CD8-positive, alpha-beta memory T cell (primary cell): ENCODE measurements around the gene TRAP1. TPM values are rescaled to one million over a fixed set of nuclear protein-coding genes. Genes with fewer than 3 reads are reported as not detected.
"Not testable (repeated sequence)": the region's sequence is repeated elsewhere in the genome, so short reads cannot be mapped to it uniquely, and the experiment has no call there.

Source experiments
- CTCF ChIA-PET: fragments of 350-600 bp; sonication (Branson Sonifier 250); formaldehyde crosslinking; loops from one replicate; lab custom pipeline; 2021; ENCODE audit warnings: antibody characterized with exemption; lab: Charles Lee
- POLR2A ChIA-PET: fragments of 350-600 bp; sonication (Branson Sonifier 250); formaldehyde crosslinking; loops from one replicate; lab custom pipeline; 2021; ENCODE audit warnings: antibody characterized with exemption; lab: Charles Lee
- DNase-seq, 5 donors: peaks; one replicate each; pipeline versions ENCODE4 v3.0.0 to v3.0.0-alpha.2; 2020 to 2022; ENCODE audit warnings: mixed read lengths in 1 of 5
- H3K27ac ChIP-seq: one replicate; pipeline ENCODE4 v1.7.0; 2013; ENCODE audit warnings: low read depth, mild to moderate bottlenecking, low read length, moderate library complexity
- H3K27me3 ChIP-seq: 2 replicates; pipeline ENCODE4 v1.7.0; 2013; ENCODE audit warnings: low read length, mild to moderate bottlenecking; ENCODE audit not compliant: insufficient read depth, poor library complexity, severe bottlenecking
- H3K36me3 ChIP-seq: 2 replicates; pipeline ENCODE4 v1.7.0; 2013; ENCODE audit warnings: mild to moderate bottlenecking, low read length, moderate library complexity; ENCODE audit not compliant: insufficient read depth
- H3K4me1 ChIP-seq: 2 replicates; pipeline ENCODE4 v1.7.0; 2013; ENCODE audit warnings: mild to moderate bottlenecking, low read length, moderate library complexity; ENCODE audit not compliant: insufficient read depth
- H3K4me3 ChIP-seq: 2 replicates; pipeline ENCODE4 v1.7.0; 2013; ENCODE audit warnings: mild to moderate bottlenecking, low read length
- H3K9me3 ChIP-seq: 2 replicates; pipeline ENCODE4 v1.7.0; 2013; ENCODE audit warnings: mild to moderate bottlenecking, low read length
- H3K27ac Mint-ChIP-seq, 8 donors: one replicate each; pipeline ENCODE4 v1.8.0; 2020 to 2021; ENCODE audit warnings: mixed read lengths in 8 of 8, mild to moderate bottlenecking in 6 of 8, inconsistent platforms in 3 of 8, moderate library complexity in 3 of 8
- H3K27me3 Mint-ChIP-seq, 2 donors: one replicate each; pipeline ENCODE4 v1.8.0; 2020 to 2021; ENCODE audit warnings: mixed read lengths in 2 of 2, mild to moderate bottlenecking in 1 of 2, moderate library complexity in 1 of 2
- H3K36me3 Mint-ChIP-seq, 3 donors: one replicate each; pipeline ENCODE4 v1.8.0; 2020 to 2021; ENCODE audit warnings: mixed read lengths in 3 of 3, inconsistent platforms in 1 of 3, mild to moderate bottlenecking in 1 of 3
- H3K4me1 Mint-ChIP-seq, 3 donors: one replicate each; pipeline ENCODE4 v1.8.0; 2020 to 2021; ENCODE audit warnings: mixed read lengths in 3 of 3, inconsistent platforms in 1 of 3, mild to moderate bottlenecking in 1 of 3
- H3K4me3 Mint-ChIP-seq, 7 donors: one replicate each; pipeline ENCODE4 v1.8.0; 2020 to 2021; ENCODE audit warnings: mixed read lengths in 7 of 7, mild to moderate bottlenecking in 6 of 7, moderate library complexity in 4 of 7, inconsistent platforms in 2 of 7
- H3K9me3 Mint-ChIP-seq, 5 donors: one replicate each; pipeline ENCODE4 v1.8.0; 2020 to 2022; ENCODE audit warnings: mixed read lengths in 5 of 5, mild to moderate bottlenecking in 3 of 5, moderate library complexity in 2 of 5, inconsistent platforms in 1 of 5
- polyA plus RNA-seq: library from polyadenylated mRNA; unstranded; fragments of 300-500 nt; fragmentation: Illumina TruSeq; gene quantifications from one replicate; pipeline ENCODE4 v1.2.3, GENCODE V29; 2021
- total RNA-seq, 2 experiments: library from RNA; stranded (reverse); gene quantifications; one replicate each; pipeline ENCODE4 v1.2.3, GENCODE V29; 2021

TRAP1 gene
- total and polyA plus RNA-seq, 3 experiments from 2014 or later = 53.5 to 308 (median 283) TPM

DNA sequence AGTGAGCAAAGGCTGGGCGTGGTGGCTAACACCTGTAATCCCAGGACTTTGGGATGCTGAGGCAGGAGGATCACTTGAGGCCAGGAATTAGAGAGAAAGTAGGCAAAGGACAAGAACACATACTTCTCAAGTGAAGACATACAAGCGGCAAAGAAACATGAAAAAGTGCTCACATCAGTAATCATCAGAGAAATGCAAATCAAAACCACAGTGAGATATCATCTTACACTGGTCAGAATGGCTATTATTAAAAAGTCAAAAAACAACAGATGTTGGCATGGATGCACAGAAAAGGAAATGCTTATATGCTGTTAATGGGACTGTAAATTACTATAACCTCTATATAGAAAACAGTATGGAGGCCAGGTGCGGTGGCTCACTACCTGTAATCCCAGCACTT, 93.7 kb downstream of the TRAP1 start:
- Mint-ChIP-seq H3K27ac (peak overlapping the region in 5 of 8 donors; percentile 7 to 62 (median 16)), H3K4me1 (peaks cover 30 to 45% (median 42%) of the 10 kb centered on the region in 3 donors)

GRCh38 chr16:3618769-3619141, 98.6 kb downstream of the TRAP1 start:
- peak overlapping the region in 2 of 8 donors; percentile 42 to 46 for H3K27ac Mint-ChIP-seq
- H3K27me3 ChIP-seq = no peaks in the 10 kb centered on the region
- H3K4me3 ChIP-seq = no peak overlapping the region
- H3K9me3 Mint-ChIP-seq = no peaks in the 10 kb centered on the region
- no peak for DNase-seq
- H3K9me3 ChIP-seq = no peaks in the 10 kb centered on the region
- ChIA-PET CTCF (no interaction called here), POLR2A (no interaction called here)
- H3K27me3 Mint-ChIP-seq = no peaks in the 10 kb centered on the region
- H3K4me1 ChIP-seq = no peaks in the 10 kb centered on the region
- H3K4me3 Mint-ChIP-seq = no peak overlapping the region
- peaks cover 0 to 31% (median 0%) of the 10 kb centered on the region in 3 donors for H3K36me3 Mint-ChIP-seq
- no peaks in the 10 kb centered on the region for H3K36me3 ChIP-seq
- H3K4me1 Mint-ChIP-seq = peaks cover 26 to 54% (median 36%) of the 10 kb centered on the region in 3 donors
- H3K27ac ChIP-seq = no peak overlapping the region

More for the DNA sequence above, 93.7 kb downstream of the TRAP1 start:
- peaks cover 0 to 5% (median 0%) of the 10 kb centered on the region in 3 donors for H3K36me3 Mint-ChIP-seq
- no peaks in the 10 kb centered on the region for H3K36me3 ChIP-seq
- DNase-seq = no peak
- no peak overlapping the region for H3K4me3 ChIP-seq
- ChIA-PET POLR2A (no interaction called here), CTCF (no interaction called here)
- H3K27ac ChIP-seq = no peak overlapping the region
- no peaks in the 10 kb centered on the region for H3K9me3 Mint-ChIP-seq
- H3K27me3 Mint-ChIP-seq = no peaks in the 10 kb centered on the region
- no peaks in the 10 kb centered on the region for H3K9me3 ChIP-seq
- H3K4me3 Mint-ChIP-seq = no peak overlapping the region
- H3K27me3 ChIP-seq = no peaks in the 10 kb centered on the region
- H3K4me1 ChIP-seq = peaks cover 26% of the 10 kb centered on the region

DNA sequence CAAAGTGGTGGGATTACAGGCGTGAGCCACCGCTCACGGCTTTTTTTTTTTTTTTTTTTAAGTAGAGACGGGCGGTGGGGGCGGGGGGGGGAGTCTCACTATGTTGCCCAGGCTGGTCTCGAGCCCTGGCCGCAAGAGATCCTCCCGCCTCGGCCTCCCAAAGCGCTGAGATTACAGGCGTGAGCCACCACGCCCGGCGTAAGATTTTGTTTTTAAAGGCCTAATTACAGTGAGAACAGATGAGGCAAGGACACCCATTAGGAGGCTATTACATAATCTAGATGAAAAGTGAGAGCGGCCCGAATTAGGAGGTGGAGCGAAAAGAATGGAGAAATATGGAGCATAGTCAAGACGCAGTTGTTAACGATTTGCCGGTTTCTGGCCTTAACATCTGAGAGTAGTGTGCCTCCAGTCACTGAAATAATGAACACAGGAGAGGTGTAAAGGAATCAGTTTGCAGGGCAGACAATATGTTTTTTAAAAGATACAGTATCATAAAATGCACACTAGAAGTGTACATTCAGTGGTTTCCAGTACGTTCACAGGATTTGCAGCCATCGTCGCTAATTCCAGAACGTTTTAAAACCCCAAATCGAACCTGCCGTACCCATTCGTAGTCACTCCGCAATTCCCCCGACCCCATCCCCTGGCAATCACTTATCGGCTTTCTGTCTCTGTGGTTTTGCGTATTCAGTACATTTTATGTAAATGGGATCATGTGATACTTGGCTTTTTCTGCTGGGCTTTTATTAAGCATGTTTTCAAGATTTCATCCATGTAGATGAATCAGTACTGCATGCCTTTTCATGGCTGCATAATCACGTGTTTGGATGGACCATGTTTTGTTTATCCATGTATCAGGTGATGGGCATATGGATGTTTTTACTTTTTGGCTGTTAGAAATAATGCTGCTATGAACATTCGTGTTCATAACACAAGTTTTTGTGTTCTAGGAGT, 104.5 kb downstream of the TRAP1 start:
- peak overlapping the region; percentile 94 to 99 (median 99) for H3K4me3 Mint-ChIP-seq
- no peaks in the 10 kb centered on the region for H3K9me3 ChIP-seq
- H3K4me1 ChIP-seq = peaks cover 23% of the 10 kb centered on the region
- peaks cover 0 to 34% (median 0%) of the 10 kb centered on the region in 3 donors for H3K36me3 Mint-ChIP-seq
- peak overlapping the region; percentile 32 to 98 (median 90) for H3K27ac Mint-ChIP-seq
- no peaks in the 10 kb centered on the region for H3K27me3 Mint-ChIP-seq
- DNase-seq = no peak
- ChIA-PET POLR2A (interaction anchor here (0.8 to 1.3 kb wide), 2 partner anchors 9 to 35 kb away, joined by 3 to 4 read pairs; partner anchors contain the start of gene NLRC3), CTCF (interaction anchor here (1.1 to 1.2 kb wide), 2 partner anchors 14 to 85 kb away, joined by 3 to 4 read pairs; no protein-coding TSS in a partner anchor)
- peak overlapping the region; percentile 90 for H3K4me3 ChIP-seq
- peak overlapping the region; percentile 82 for H3K27ac ChIP-seq
- H3K27me3 ChIP-seq = no peaks in the 10 kb centered on the region
- peaks cover 41 to 67% (median 57%) of the 10 kb centered on the region in 3 donors for H3K4me1 Mint-ChIP-seq
- no peaks in the 10 kb centered on the region for H3K9me3 Mint-ChIP-seq
- H3K36me3 ChIP-seq = no peaks in the 10 kb centered on the region

DNA sequence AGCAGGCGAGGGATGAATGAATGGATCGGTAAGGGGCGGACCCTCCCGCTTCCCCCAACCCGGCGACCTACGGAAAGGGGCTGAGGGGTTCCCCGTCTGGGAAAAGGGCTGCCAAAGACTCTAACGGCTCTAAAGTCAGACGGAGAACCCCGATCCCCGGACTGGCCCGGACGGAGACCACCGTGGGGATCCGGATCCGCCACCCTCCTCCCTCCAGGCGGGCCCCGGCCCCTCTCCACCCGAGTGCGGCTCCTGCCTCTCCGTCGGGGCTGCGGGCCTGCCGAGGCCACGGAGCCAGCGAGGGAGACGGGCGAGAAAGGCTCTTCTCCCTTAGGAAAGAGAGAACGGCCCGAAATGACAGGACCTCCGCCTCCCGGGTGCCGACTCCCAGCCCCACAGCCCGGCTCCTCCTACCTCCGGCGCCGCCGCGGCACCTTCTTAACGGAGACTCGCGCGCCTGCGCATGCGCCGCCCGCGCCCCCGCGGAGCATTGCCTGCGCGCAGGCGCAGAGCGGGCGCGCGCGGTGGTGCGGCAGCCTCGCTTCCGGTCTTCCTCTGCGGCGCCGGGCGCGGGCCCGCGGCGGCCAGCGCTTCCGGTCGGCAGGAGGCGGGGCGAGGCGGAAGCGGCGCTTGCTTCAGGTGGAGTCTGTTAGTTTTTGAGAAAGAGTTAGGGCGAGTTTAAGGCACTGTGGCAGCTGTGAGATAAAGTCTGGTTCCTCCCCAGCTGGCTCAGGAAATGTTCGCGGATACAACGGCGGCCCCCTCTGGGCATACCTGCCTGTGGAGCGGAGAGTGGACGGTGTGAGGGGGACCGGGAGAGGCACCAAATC, 106.0 kb downstream of the TRAP1 start, which contains the start of gene SLX4:
Gene SLX4, minus strand, starts transcription at position 461 of the 830 bp plus-strand sequence. CDS start 2,642 bp downstream, outside the sequence.
- Mint-ChIP-seq H3K4me1 (peaks cover 38 to 57% (median 57%) of the 10 kb centered on the region in 3 donors), H3K27ac (peak within 1 kb of the TSS; percentile 84 to 99 (median 97)), H3K27me3 (no peaks in the 10 kb centered on the region), H3K9me3 (no peaks in the 10 kb centered on the region), H3K36me3 (peaks cover 0 to 32% (median 0%) of the 10 kb centered on the region in 3 donors), H3K4me3 (peak within 1 kb of the TSS; percentile 90 to 99 (median 99))
- DNase-seq = peak; percentile 88 to 95 (median 95)
- Histone ChIP-seq H3K4me3 (peak within 1 kb of the TSS; percentile 90), H3K4me1 (peaks cover 23% of the 10 kb centered on the region), H3K36me3 (no peaks in the 10 kb centered on the region), H3K27me3 (no peaks in the 10 kb centered on the region), H3K27ac (peak within 1 kb of the TSS; percentile 83), H3K9me3 (no peaks in the 10 kb centered on the region)
- ChIA-PET POLR2A (interaction anchor here (0.8 to 1.3 kb wide), 2 partner anchors 11 to 34 kb away, joined by 3 to 4 read pairs; partner anchors contain the start of gene NLRC3), CTCF (interaction anchor here (1.1 to 1.2 kb wide), 2 partner anchors 15 to 84 kb away, joined by 3 to 4 read pairs; no protein-coding TSS in a partner anchor)

DNA sequence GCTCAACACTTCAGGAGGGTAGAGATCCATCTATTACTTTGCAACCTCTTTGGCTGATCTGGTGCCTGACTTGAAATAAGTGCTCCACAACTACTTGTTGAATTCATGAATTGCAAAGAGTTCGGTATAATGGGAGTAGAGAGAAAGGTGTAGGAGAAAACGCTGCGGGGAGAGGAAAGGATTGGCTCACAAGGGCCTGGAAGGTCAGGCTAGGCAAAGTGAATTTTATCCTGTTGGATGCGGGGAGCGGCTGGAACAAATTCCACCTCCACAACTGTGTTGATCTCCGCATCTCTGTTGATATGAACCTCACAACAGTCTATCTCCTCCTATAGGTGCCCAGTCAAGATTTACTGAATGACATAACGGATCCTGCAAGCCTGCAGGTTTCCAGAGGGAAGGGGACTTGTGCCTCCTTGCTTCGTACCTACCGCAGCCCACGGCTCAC, 106.6 kb downstream of the TRAP1 start:
- peak overlapping the region; percentile 90 for H3K4me3 ChIP-seq
- Mint-ChIP-seq H3K27me3 (no peaks in the 10 kb centered on the region), H3K27ac (peak overlapping the region; percentile 73 to 98 (median 86)), H3K36me3 (peaks cover 0 to 34% (median 2%) of the 10 kb centered on the region in 3 donors), H3K4me1 (peaks cover 38 to 53% (median 53%) of the 10 kb centered on the region in 3 donors), H3K4me3 (peak overlapping the region; percentile 90 to 99 (median 99)), H3K9me3 (no peaks in the 10 kb centered on the region)
- peaks cover 23% of the 10 kb centered on the region for H3K4me1 ChIP-seq
- H3K27me3 ChIP-seq = no peaks in the 10 kb centered on the region
- ChIA-PET CTCF (no interaction called here), POLR2A (no interaction called here)
- no peaks in the 10 kb centered on the region for H3K36me3 ChIP-seq
- H3K9me3 ChIP-seq = no peaks in the 10 kb centered on the region
- peak overlapping the region; percentile 83 for H3K27ac ChIP-seq
- DNase-seq = no peak

GRCh38 chr16:3609895-3610697, 107.2 kb downstream of the TRAP1 start:
- Histone ChIP-seq H3K4me1 (peaks cover 23% of the 10 kb centered on the region), H3K36me3 (no peaks in the 10 kb centered on the region), H3K4me3 (peak overlapping the region; percentile 90), H3K27ac (peak overlapping the region; percentile 83), H3K9me3 (no peaks in the 10 kb centered on the region), H3K27me3 (no peaks in the 10 kb centered on the region)
- Mint-ChIP-seq H3K4me1 (peaks cover 33 to 47% (median 47%) of the 10 kb centered on the region in 3 donors), H3K27ac (peak overlapping the region in 7 of 8 donors; percentile 73 to 98 (median 84)), H3K36me3 (peaks cover 0 to 28% (median 2%) of the 10 kb centered on the region in 3 donors), H3K27me3 (no peaks in the 10 kb centered on the region), H3K9me3 (no peaks in the 10 kb centered on the region), H3K4me3 (peak overlapping the region; percentile 90 to 99 (median 99))
- DNase-seq = no peak
- ChIA-PET CTCF (no interaction called here), POLR2A (no interaction called here)

GRCh38 chr16:3608976-3609375, 108.3 kb downstream of the TRAP1 start:
- H3K27ac ChIP-seq, H3K9me3 ChIP-seq, POLR2A ChIA-PET, H3K36me3 ChIP-seq, H3K27me3 ChIP-seq, H3K9me3 Mint-ChIP-seq, CTCF ChIA-PET, DNase-seq, H3K27me3 Mint-ChIP-seq, H3K4me3 ChIP-seq: not testable (repeated sequence)
- H3K4me1 Mint-ChIP-seq = peaks cover 25 to 36% (median 36%) of the 10 kb centered on the region in 3 donors
- H3K4me1 ChIP-seq = peaks cover 23% of the 10 kb centered on the region
- peak overlapping the region in 2 of 8 donors; percentile 19 to 33 for H3K27ac Mint-ChIP-seq
- peak overlapping the region in 1 of 7 donors; percentile 62 for H3K4me3 Mint-ChIP-seq
- H3K36me3 Mint-ChIP-seq = peaks cover 0 to 25% (median 2%) of the 10 kb centered on the region in 3 donors
